ENCODE results near the gene GPRIN3.

Gene GPRIN3

GRCh38 chr4:89275587-89275986, 32.0 kb downstream of the GPRIN3 start:
- Mint-ChIP-seq H3K4me1 (ENCODE audit: low read depth) (peaks cover 32% of the 10 kb centered on the region), H3K27ac (no peak overlapping the region), H3K9me3 (no peaks in the 10 kb centered on the region), H3K4me3 (no peak overlapping the region), H3K27me3 (ENCODE audit: low read depth) (no peaks in the 10 kb centered on the region), H3K36me3 (ENCODE audit: low read depth) (peaks cover 55% of the 10 kb centered on the region)
- no peak for DNase-seq (ENCODE audit: low spot score)

- Mint-ChIP-seq H3K4me3 (no peak overlapping the region), H3K27ac (no peak overlapping the region), H3K4me1 (ENCODE audit: low read depth) (peaks cover 40% of the 10 kb centered on the region), H3K27me3 (ENCODE audit: low read depth) (no peaks in the 10 kb centered on the region), H3K9me3 (no peaks in the 10 kb centered on the region), H3K36me3 (ENCODE audit: low read depth) (peaks cover 65% of the 10 kb centered on the region)
- DNase-seq (ENCODE audit: low spot score) = no peak
These were observed 33.9 kb downstream of the GPRIN3 start for GRCh38 chr4:89273741-89274141.

GRCh38 chr4:89270792-89271191, 36.8 kb downstream of the GPRIN3 start:
- H3K27me3 Mint-ChIP-seq (ENCODE audit: low read depth) = no peaks in the 10 kb centered on the region
- peaks cover 63% of the 10 kb centered on the region for H3K36me3 Mint-ChIP-seq (ENCODE audit: low read depth)
- H3K4me1 Mint-ChIP-seq (ENCODE audit: low read depth) = peaks cover 41% of the 10 kb centered on the region
- H3K9me3 Mint-ChIP-seq = peaks cover under 1% of the 10 kb centered on the region
- no peak overlapping the region for H3K4me3 Mint-ChIP-seq
- no peak for DNase-seq (ENCODE audit: low spot score)
- H3K27ac Mint-ChIP-seq = no peak overlapping the region

- no peak for DNase-seq (ENCODE audit: low spot score)
- Mint-ChIP-seq H3K4me1 (ENCODE audit: low read depth) (peaks cover 49% of the 10 kb centered on the region), H3K9me3 (peaks cover 10% of the 10 kb centered on the region), H3K36me3 (ENCODE audit: low read depth) (peaks cover 58% of the 10 kb centered on the region), H3K4me3 (no peak overlapping the region), H3K27me3 (ENCODE audit: low read depth) (no peaks in the 10 kb centered on the region), H3K27ac (no peak overlapping the region)
These were observed 38.4 kb downstream of the GPRIN3 start for GRCh38 chr4:89269121-89269666.

GRCh38 chr4:89268679-89269078, 38.9 kb downstream of the GPRIN3 start:
- Mint-ChIP-seq H3K4me1 (ENCODE audit: low read depth) (peaks cover 50% of the 10 kb centered on the region), H3K9me3 (peaks cover 16% of the 10 kb centered on the region), H3K4me3 (no peak overlapping the region), H3K36me3 (ENCODE audit: low read depth) (peaks cover 58% of the 10 kb centered on the region), H3K27me3 (ENCODE audit: low read depth) (no peaks in the 10 kb centered on the region), H3K27ac (no peak overlapping the region)
- DNase-seq (ENCODE audit: low spot score) = no peak

- H3K36me3 Mint-ChIP-seq (ENCODE audit: low read depth) = peaks cover 61% of the 10 kb centered on the region
- H3K4me1 Mint-ChIP-seq (ENCODE audit: low read depth) = peaks cover 54% of the 10 kb centered on the region
- no peak overlapping the region for H3K4me3 Mint-ChIP-seq
- peaks cover 16% of the 10 kb centered on the region for H3K9me3 Mint-ChIP-seq
- H3K27me3 Mint-ChIP-seq (ENCODE audit: low read depth) = no peaks in the 10 kb centered on the region
- no peak for DNase-seq (ENCODE audit: low spot score)
- H3K27ac Mint-ChIP-seq = no peak overlapping the region
These were observed 39.8 kb downstream of the GPRIN3 start for GRCh38 chr4:89267846-89268245.

- peaks cover 60% of the 10 kb centered on the region for H3K36me3 Mint-ChIP-seq (ENCODE audit: low read depth)
- no peak for DNase-seq (ENCODE audit: low spot score)
- H3K4me1 Mint-ChIP-seq (ENCODE audit: low read depth) = peaks cover 54% of the 10 kb centered on the region
- peaks cover 16% of the 10 kb centered on the region for H3K9me3 Mint-ChIP-seq
- H3K27me3 Mint-ChIP-seq (ENCODE audit: low read depth) = no peaks in the 10 kb centered on the region
- H3K27ac Mint-ChIP-seq = no peak overlapping the region
- H3K4me3 Mint-ChIP-seq = no peak overlapping the region
These were observed 40.2 kb downstream of the GPRIN3 start for GRCh38 chr4:89267392-89267791.

GRCh38 chr4:89266128-89266527, 41.5 kb downstream of the GPRIN3 start:
- Mint-ChIP-seq H3K4me3 (no peak overlapping the region), H3K36me3 (ENCODE audit: low read depth) (peaks cover 51% of the 10 kb centered on the region), H3K4me1 (ENCODE audit: low read depth) (peaks cover 46% of the 10 kb centered on the region), H3K27me3 (ENCODE audit: low read depth) (no peaks in the 10 kb centered on the region), H3K9me3 (peaks cover 16% of the 10 kb centered on the region), H3K27ac (no peak overlapping the region)
- no peak for DNase-seq (ENCODE audit: low spot score)

- Mint-ChIP-seq H3K27ac (peak overlapping the region; percentile 8), H3K4me1 (ENCODE audit: low read depth) (peaks cover 54% of the 10 kb centered on the region), H3K36me3 (ENCODE audit: low read depth) (peaks cover 45% of the 10 kb centered on the region), H3K27me3 (ENCODE audit: low read depth) (no peaks in the 10 kb centered on the region), H3K9me3 (peaks cover 16% of the 10 kb centered on the region), H3K4me3 (no peak overlapping the region)
- no peak for DNase-seq (ENCODE audit: low spot score)
These were observed 44.3 kb downstream of the GPRIN3 start for GRCh38 chr4:89263265-89263664.

GRCh38 chr4:89259301-89260028, 48.1 kb downstream of the GPRIN3 start:
- Mint-ChIP-seq H3K9me3 (peaks cover 9% of the 10 kb centered on the region), H3K27me3 (ENCODE audit: low read depth) (no peaks in the 10 kb centered on the region), H3K36me3 (ENCODE audit: low read depth) (peaks cover 30% of the 10 kb centered on the region), H3K27ac (no peak overlapping the region), H3K4me1 (ENCODE audit: low read depth) (peaks cover 68% of the 10 kb centered on the region), H3K4me3 (no peak overlapping the region)
- no peak for DNase-seq (ENCODE audit: low spot score)

GRCh38 chr4:89258506-89258905, 49.1 kb downstream of the GPRIN3 start:
- Mint-ChIP-seq H3K27ac (no peak overlapping the region), H3K4me1 (ENCODE audit: low read depth) (peaks cover 67% of the 10 kb centered on the region), H3K27me3 (ENCODE audit: low read depth) (no peaks in the 10 kb centered on the region), H3K36me3 (ENCODE audit: low read depth) (peaks cover 27% of the 10 kb centered on the region), H3K4me3 (no peak overlapping the region), H3K9me3 (no peaks in the 10 kb centered on the region)
- DNase-seq (ENCODE audit: low spot score) = no peak

- H3K27me3 Mint-ChIP-seq (ENCODE audit: low read depth) = no peaks in the 10 kb centered on the region
- peaks cover 26% of the 10 kb centered on the region for H3K36me3 Mint-ChIP-seq (ENCODE audit: low read depth)
- no peak overlapping the region for H3K27ac Mint-ChIP-seq
- peaks cover 65% of the 10 kb centered on the region for H3K4me1 Mint-ChIP-seq (ENCODE audit: low read depth)
- DNase-seq (ENCODE audit: low spot score) = no peak
- no peak overlapping the region for H3K4me3 Mint-ChIP-seq
- H3K9me3 Mint-ChIP-seq = no peaks in the 10 kb centered on the region
These were observed 50.2 kb downstream of the GPRIN3 start for GRCh38 chr4:89257376-89257775.

GRCh38 chr4:89256203-89256800, 51.3 kb downstream of the GPRIN3 start:
- no peak for DNase-seq (ENCODE audit: low spot score)
- Mint-ChIP-seq H3K27me3 (ENCODE audit: low read depth) (no peaks in the 10 kb centered on the region), H3K36me3 (ENCODE audit: low read depth) (peaks cover 26% of the 10 kb centered on the region), H3K27ac (no peak overlapping the region), H3K4me1 (ENCODE audit: low read depth) (peaks cover 69% of the 10 kb centered on the region), H3K9me3 (no peaks in the 10 kb centered on the region), H3K4me3 (no peak overlapping the region)

- Mint-ChIP-seq H3K4me3 (no peak overlapping the region), H3K27ac (no peak overlapping the region), H3K27me3 (ENCODE audit: low read depth) (no peaks in the 10 kb centered on the region), H3K36me3 (ENCODE audit: low read depth) (peaks cover 26% of the 10 kb centered on the region), H3K9me3 (no peaks in the 10 kb centered on the region), H3K4me1 (ENCODE audit: low read depth) (peaks cover 62% of the 10 kb centered on the region)
- peak; percentile 26 for DNase-seq (ENCODE audit: low spot score)
These were observed 52.8 kb downstream of the GPRIN3 start for GRCh38 chr4:89254847-89255246.

All from T-helper 2 cell treated with Interferon-gamma antibody and Interleukin-4, amounts not matched to agents 5 μg/mL and 100 μg/mL, for 36 hours (primary cell).